ENCODE measurements around the gene TAF10.

Gene TAF10

DNA sequence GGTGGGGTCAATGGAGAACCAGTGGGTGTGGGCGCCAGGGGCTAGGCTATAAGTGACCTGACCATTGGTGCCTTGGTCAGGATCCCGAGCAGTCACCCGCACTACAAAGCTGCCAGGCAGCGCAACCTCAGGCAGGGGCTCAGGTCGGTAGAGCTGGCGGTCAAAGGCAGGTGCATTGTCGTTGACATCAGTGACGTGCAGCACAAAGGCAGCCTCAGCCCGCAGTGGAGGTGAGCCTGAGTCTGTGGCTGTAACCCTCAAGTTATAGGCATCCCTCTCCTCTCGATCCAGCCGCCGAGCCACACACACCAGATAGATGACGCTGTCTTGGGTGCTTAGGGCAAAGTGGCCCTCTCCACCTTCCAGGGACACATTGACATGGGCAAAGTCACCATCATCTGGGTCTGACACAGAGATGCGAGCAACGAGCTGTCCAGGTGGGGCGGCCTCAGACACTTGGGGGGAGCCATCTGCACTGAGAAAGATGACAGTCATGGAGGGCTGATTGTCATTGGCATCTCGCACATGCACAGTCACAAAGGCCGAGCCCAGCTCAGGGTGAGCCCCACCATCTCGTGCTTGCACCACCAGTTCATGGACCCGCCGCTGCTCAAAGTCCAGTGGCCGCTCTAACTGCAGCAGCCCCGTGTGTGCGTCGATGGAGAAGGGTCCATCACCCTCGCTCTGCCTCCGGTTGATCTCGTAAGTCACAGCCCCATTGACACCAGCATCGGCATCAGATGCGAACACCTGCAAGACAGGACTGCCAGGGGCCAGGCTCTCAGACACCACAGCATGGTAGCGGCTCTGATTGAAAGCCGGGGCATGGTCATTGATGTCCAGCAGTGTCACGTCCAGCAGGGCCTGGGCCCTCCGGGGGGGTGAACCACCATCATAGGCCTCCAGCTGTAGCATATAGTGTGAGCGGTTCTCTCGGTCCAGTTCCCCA is 28.3 kb upstream of the TAF10 start:
- DNase-seq, result no peak

DNA sequence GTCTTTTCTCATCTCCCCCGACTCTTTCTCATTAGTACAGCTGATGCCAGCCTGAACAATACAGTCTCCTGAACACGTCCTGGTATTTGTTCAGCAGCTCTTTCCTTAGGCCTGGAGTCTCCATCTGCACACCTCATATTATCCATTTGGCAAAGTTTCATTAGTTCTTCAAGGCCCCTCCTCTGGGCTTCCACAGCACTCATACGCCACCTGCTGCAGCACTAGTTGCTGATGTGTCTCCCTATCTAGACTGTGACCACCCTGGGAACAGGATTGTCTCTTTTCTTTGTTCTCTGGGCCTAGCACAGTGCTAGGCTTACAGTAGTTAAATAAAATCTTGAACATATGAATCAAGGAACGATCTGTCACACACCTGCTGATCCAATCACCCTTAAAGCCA is 26.4 kb upstream of the TAF10 start:
- no peak for DNase-seq

DNA sequence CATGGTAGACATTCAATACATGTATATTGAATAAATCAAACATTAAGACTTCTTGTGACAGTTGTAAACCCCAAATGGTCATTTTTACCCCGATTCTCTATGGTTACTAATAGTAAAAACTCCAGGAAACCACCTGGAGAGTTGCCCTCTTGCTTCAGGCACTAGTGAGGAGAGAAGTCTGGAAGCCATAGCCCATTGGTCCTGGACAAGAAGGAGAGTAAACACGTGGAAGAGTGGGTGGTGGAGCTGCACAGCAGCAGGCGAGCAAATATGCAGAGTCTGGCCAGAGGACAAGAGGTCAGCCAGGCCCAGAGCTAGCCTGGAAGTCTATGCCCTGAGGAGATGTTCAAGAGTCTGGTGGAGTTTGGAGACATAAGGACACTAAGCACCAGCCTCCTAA is 25.9 kb upstream of the TAF10 start:
- DNase-seq, result no peak

DNA sequence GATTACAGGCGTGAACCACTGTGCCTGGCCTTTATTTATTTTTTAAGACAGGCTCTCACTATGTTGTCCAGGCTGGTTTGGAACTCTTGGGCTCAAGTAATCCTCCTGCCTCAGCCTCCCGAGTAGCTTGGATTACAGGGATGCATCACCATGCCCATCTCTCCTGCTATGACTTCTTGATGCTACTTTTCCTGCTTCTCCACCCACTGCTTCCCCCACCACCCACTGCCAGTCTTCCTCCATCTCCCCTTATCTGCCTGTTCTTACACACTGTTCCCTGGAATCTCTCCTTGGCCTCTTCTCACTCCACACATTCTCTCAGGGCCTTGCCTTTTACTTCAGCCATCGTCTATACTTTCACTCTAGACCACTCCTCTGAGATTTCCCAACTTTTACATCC is 24.5 kb upstream of the TAF10 start:
- DNase-seq, result no peak

DNA sequence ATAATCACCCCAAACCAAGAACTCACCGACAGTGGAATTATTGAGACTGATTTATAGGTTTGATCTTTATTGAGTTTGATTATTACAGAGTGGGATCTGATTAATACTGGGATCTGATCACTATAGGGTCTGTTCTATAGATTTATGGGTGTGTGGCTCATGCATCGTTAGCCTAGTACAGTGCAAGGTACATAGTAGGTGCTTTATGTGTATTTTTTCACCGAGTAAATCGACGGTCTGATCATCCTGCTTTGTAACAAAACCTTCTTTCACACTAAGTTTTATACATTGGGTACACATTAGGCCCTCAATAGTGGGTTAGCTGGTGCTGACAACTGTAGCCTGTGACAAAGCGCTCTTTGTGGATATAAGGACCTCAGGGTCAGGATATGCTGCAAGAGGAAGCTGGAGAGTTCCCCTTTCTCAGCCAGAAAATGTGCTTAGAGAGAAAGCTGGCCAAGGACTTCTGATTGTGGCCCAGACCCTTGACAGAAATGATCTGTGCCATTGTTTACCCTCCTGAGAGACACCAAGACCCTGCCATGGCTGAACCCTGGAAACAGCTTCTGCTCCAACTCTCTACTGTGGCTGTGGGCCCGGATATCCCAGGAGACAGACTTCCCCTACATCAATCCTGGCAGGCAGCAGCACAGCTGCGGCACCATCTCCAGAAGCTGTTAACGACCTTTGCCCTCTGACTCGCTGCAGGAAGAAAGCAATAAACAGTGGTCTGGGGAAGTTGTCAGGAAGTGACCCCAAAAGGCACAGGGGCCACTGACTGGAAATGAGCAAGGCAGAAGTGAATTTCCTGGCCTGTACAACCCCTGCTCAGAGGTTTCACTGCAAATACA is 23.3 kb upstream of the TAF10 start:
- DNase-seq, result no peak

DNA sequence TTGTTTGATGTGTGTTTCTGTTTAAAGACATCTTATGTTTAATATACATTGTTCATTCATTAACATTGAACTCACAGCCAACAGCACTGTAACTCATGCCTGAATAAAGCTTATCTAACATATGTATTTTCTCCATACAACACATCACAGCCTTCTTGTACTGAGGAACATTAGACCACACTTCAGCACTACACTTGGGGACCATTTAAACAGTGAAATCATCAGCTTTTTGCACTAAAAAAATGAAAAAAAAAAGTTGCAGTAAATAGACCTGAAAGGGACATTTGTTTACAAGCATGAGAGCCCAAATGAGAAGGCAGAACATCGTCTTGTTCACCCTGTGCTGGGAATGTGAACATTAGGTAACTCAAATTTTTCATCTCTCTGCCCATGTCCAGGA is 22.5 kb upstream of the TAF10 start:
- DNase-seq, result no peak

DNA sequence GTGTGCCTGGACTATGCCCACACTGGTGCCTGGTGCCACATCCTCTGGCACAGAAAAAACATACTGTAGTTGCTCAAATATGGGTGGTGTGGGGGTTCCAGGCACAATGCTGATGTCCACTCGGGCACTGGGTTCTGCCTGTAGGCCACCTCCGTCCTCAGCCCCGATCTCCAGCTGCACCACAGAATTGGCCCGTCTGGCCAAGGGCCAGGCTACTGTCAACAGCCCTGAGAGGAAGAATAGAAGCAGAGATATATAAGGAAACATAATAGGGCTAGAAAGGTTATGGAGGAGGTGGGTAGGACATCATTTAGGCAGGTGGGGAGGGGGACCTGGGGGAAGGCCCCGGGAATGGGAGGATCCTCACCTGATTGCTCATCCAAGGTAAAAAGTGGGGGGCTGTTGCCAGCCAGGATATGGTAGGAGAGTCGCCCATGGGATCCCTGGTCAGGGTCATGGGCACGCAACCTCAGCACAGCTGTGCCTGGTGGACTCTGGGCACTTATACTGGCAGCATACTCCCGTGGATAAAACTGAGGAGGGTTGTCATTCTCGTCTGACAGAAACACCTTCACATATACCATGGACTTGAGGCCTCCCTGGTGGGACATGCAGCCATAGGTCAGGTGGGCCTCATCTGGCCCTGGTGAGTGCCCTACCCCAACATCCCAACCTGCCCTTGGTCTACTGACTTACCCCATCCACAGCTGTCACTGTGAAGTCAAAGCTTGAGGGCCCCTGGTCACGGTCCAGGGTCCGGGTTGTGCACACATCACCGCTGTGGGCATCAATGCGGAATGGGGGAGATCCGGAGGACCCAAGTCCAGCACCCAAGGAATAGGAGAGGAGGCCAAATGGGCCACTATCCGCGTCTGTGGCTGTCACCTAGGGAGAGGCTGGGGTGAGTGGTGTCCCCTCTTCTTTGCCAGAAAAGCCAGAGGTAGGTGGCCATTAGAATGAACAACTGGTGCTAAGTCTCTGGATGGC is 21.7 kb upstream of the TAF10 start:
- DNase-seq, result no peak

DNA sequence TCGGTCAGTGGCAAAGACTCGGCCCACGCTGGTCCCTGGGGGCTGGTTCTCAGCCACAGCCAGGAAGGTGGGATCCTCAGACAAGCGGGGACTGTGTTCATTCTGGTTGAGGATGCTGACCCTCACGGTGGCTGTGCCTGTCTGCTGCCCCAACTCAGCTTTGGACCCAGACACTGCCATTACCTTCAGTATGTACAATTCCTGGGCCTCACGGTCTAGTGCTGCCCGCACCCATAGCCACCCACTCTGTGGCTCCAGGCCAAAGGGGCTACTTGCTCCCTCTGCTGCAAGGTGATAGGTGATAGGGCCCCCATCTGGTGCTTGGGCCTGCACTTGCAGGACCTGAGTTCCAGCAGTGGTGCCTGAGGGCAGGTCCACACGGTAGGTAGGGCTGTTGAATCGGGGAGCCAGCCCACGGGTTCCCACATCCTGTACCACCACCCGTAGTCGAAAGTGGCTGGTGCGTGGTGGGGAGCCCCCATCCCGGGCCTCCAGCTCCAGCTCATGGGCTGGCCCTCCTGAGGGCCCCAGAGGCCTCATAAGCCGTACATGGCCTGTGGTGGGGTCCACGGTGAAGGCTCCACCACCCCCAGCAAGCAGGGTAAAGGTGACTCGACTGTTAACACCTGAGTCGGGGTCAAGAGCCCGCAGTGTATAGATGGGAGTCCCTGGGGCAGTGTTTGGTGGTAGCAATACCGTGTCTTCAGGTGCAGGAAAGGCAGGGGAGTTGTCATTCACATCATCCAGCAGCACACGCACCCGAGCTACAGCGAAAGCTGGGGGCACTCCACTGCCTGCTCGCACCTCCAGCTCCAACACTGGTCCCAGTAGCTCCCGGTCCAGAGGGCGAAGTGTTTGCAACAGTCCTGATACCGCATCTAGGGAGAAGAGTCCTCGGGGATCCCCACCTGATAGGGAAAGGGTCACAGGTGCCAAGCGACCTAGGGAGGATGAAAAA is 20.4 kb upstream of the TAF10 start:
- no peak for DNase-seq

DNA sequence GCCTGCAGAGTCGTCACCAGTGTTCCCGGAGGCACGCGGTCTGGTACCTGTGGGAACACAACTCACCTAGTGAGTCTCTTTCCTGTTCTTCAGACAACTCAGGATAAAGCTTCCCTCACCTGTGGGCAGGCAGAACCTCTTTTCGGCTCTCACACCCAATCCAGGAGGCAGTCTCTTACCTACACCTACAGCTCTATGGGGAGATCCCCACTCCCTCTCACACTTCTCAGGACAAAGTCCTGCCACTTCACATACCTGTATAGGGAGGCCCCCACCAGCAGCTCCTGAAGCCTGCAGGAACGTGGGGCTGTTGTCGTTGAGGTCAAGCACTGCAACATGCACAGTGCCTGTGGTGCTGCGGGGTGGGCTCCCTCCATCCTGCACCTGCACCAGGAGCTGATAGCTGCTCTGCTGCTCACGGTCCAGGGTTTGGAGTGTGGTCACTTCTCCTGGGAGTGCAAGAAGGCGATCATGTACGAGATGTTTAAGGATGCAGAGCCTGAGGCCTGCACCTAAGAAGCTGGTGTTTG is 19.4 kb upstream of the TAF10 start:
- DNase-seq, result no peak

DNA sequence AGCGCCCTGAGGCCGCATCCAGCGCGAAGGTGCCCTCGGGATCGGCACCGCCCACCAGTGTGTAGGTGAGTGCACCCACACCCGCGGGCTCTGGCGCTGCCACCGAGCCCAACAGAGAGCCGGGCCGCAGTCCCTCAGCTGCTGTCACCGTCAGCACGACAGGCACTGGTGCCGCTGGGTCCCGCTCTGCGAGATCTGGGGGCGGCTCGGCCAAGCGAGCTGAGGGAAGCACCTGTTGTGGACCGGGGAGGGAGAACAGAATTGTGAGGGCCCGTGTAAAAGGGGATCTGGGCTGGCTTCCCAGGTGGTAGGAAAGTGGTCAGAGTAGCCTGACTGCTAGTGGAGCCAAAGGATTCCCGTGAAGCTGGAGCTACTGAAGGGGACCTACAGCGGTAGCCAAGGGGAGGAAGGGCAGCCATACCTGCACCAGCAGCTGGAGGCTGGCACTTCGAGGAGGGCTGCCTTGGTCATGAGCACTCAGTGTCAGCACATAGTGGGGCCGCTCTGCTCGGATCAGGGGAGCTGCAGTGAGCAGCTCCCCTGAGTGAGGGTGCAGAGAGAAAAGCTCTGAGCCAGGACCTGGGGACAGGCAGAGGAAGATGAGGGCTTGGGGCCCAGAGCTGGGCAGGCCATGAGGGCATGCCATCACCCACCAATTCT is 18.7 kb upstream of the TAF10 start:
- DNase-seq, result no peak

DNA sequence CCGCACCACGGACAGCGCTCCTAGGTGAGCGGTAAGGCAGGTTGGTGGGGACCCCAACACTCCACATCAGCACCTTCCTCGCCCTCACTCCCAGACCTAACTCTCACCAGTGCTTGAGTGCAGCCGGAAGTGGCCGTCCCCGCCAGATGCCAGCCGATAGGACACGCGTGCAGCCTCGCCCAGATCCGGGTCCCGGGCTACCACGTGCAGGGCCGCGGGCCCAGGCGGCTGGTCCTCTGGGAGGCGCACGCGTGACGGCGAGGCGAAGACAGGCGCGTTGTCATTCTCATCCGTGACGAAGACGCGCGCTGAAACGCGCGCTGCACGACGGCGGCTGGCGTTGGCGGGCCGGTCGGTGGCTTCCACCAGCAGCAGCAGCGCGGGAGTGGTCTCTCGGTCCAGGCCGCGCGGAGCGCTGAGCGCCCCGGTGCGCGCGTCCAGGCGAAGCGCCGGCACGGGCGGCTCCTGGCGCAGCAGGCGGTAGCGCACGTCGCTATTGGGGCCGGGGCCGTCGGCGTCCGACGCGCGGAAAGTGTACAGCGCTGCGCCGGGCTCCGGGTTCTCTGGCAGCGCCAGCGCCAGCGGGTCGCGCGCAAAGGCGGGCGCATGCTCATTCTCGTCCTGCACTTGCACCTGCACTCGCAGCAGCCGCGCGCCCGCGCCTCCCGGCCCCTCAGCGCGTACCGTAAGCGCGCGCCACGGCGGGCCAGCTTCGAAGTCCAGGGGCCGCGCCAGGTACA is 18.0 kb upstream of the TAF10 start:
- no peak for DNase-seq

DNA sequence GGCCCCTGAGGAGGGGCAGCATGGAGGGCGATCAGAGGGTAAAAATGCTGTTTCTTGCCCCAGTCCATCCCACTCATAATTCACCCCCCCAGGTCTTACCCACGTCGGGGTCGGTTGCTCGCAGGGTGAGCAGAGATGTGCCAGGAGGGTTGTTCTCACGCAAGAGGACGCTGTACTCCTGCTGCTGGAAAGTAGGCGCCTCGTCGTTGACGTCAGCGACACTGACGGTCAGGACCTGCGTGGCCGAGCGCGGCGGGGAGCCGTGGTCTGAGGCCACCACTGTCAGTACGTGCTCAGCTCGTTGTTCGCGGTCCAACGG is 17.5 kb upstream of the TAF10 start:
- no peak for DNase-seq

DNA sequence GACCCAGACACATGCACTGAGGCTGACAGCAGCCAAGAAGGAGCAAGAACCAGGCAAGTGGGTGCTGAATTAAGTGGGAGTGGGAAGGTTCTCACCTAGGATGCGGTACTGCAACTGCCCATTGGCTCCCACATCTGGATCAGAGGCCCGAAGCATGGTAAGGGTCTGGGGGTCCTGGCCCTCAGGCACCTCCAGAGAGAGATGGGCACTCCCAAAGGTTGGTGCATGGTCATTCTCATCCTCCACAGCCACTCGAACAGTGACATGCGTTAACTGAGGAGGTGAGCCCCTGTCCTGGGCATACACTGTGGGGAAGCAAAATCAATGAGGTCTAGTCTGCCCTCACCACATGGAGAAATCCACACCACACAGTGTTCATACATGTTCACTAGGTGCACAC is 16.5 kb upstream of the TAF10 start:
- DNase-seq, result no peak

DNA sequence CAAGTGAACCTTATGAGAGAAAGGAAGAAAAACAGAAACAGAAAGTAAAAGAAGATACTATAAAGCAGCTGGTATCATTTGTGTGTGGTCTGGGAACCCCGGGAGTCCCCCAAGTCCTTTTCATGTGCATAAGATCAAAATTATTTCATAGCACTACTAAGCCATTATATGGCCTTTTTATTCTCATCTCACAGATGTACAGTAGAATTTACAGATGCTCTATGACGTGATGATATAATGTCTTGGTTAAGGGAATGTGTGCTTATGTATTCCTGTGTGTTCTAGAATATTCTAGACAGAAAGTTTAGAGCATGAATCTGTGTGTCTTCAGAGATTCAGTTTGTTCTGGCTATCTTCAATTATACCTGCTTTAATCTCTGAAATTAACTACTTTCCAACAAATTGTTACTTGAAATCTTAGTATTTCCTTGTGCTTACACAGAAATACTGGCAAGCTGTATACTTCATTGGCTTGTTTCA is 15.8 kb upstream of the TAF10 start:
- no peak for DNase-seq

DNA sequence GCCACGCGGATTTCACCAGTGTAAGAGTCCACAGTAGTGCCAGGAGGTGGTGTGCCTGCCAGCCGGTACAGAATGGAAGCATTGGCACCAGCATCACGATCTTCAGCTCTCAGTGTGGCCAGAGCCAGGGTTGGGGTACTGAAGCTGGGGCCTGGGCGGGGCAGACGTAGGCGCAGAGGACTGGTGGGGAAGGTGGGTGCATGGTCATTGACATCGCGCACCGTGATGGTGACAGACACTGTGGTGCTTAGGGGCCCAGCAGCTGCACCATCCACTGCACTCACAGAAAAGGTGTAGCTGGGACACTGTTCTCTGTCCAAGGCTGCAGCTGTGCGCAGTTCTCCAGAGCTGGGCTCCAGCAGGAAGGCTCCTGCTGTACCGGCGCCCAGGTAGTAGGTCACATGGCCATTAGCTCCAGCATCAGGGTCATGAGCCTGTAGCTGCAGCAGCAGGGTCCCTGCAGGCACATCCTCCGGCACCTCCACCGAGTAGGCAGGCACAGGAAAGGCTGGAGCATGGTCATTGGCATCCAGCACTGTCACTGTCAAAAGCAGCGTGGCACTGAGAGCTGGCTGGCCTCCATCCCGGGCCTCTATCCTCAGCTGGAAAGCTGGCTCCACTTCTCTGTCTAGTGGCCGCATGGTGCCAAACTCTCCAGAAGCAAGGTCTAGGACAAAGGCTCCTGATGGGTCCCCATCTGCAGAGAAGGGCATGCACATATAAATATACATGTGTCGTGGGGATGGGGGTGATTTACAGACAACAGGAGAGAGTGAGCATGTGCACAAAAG is 15.2 kb upstream of the TAF10 start:
- no peak for DNase-seq

DNA sequence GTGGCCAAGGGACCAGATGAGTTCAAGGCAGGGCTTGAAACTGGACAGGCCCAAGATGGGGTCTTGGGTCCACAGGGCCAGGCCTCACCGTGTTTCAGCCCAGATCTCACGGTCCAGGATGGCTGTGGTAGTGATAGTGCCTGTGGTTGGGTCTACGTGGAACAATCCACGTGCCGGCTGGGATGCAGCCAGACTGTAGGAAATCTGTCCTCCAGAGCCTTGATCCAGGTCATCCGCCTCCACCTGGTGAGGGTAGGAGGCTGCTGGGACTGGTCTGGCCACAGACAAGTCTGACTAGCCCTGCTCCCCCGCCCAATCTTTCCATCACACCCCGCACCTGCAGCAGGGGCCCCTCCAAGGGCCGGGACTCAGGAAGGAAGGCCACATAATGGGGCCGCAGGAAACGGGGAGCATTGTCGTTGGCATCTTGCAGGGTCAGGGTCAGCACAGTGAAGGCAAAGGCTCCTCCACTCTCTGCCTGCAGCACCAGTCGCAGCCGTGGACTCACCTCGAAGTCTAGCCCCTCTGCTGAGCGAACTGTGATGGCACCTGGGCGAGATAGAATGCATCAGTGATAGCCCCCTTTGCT is 13.9 kb upstream of the TAF10 start:
- no peak for DNase-seq

DNA sequence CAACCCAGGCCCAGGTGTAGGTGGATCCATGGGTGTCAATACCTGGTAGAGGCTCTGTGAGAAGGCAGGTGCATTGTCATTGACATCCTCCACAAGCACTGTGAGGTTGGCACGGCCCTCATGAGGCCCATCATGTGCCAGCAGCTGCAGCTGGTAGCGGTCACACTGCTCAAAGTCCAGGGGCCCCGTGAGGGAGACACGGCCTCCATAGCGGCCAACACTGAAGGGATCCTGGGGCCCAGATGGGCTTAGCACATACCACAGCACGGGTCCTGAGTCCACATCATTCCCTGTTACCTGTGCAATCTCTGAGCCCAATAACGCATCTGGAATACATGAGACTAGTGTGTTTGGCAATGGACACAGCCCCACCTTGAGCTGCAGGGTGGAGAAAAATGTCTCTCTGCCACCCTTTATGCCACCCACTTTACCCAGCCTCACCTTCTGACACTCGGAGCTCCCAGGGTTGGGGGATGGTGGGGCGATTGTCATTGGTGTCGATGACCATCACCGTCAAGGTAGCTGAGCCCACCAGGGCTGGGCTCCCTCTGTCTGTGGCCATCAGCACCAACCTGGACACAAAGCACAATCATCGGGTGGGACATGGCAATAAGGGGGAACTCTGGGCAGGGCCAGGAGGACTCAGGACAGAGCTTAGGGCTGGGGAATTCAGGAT is 13.3 kb upstream of the TAF10 start:
- DNase-seq, result no peak

Measured in NCI-H1930 (cell line).